SJCRH30 (cell line): ENCODE measurements around the gene MRRF. TPM values are rescaled to one million over a fixed set of nuclear protein-coding genes. Genes with fewer than 3 reads are reported as not detected.
A peak's percentile ranks its signal among the peaks of the same experiment; 100 is the strongest.

Experiments
- DNase-seq, 2 experiments: peaks; one replicate each; pipeline ENCODE4 v3.0.0-alpha.2; 2015 to 2020
- H3K27ac ChIP-seq: fragments of 250-450 bp; sonication (Bioruptor Pico); 2 replicates; pipeline ENCODE4 v1.5.1; 2020; ENCODE audit warnings: mild to moderate bottlenecking, moderate library complexity
- H3K27me3 ChIP-seq: fragments of 250-450 bp; sonication (Bioruptor Pico); 2 replicates; pipeline ENCODE4 v1.5.1; 2020; ENCODE audit warnings: mild to moderate bottlenecking, moderate library complexity
- H3K36me3 ChIP-seq: fragments of 250-450 bp; sonication (Bioruptor Pico); 2 replicates; pipeline ENCODE4 v1.5.1; 2020; ENCODE audit warnings: mild to moderate bottlenecking, moderate library complexity
- H3K4me1 ChIP-seq: fragments of 250-450 bp; sonication (Bioruptor Pico); 2 replicates; pipeline ENCODE4 v1.5.1; 2020; ENCODE audit warnings: mild to moderate bottlenecking, moderate library complexity
- H3K4me3 ChIP-seq: fragments of 250-450 bp; sonication (Bioruptor Pico); 2 replicates; pipeline ENCODE4 v1.5.1; 2020; ENCODE audit warnings: mild to moderate bottlenecking, moderate library complexity
- H3K9me3 ChIP-seq: fragments of 250-450 bp; sonication (Bioruptor Pico); replicated peaks from 2 replicates; pipeline ENCODE4 v1.5.1; 2020; ENCODE audit warnings: mild to moderate bottlenecking, moderate library complexity
- total RNA-seq: library from RNA; depleted of rRNA; stranded (reverse); fragments of >200 nt; shearing (Covaris generic); gene quantifications from 2 replicates; pipeline ENCODE4 v1.2.3, GENCODE V29; 2014

The MRRF gene
- total RNA-seq, 1 experiment from 2014 or later: 68.0 TPM

GRCh38 chr9:122339579-122339978 lies 74.9 kb downstream of the MRRF start:
- Histone ChIP-seq H3K27ac (no peak overlapping the region), H3K4me3 (no peak overlapping the region), H3K36me3 (no peaks in the 10 kb centered on the region), H3K27me3 (peaks cover 6% of the 10 kb centered on the region; the same call in 1 of the 2 replicates), H3K4me1 (no peaks in the 10 kb centered on the region), H3K9me3 (no peaks in the 10 kb centered on the region)
- no peak for DNase-seq

- peaks cover 6% of the 10 kb centered on the region; the same call in 1 of the 2 replicates for H3K27me3 ChIP-seq
These were observed 75.5 kb downstream of the MRRF start for GRCh38 chr9:122340161-122340560.

GRCh38 chr9:122342323-122343050 lies 77.8 kb downstream of the MRRF start:
- H3K27ac ChIP-seq: no peak overlapping the region
- H3K9me3 ChIP-seq: no peaks in the 10 kb centered on the region
- no peak for DNase-seq
- no peaks in the 10 kb centered on the region for H3K36me3 ChIP-seq
- H3K27me3 ChIP-seq: peaks cover 6% of the 10 kb centered on the region; the same call in 1 of the 2 replicates
- no peak overlapping the region for H3K4me3 ChIP-seq
- no peaks in the 10 kb centered on the region for H3K4me1 ChIP-seq

More at GRCh38 chr9:122340161-122340560, 75.5 kb downstream of the MRRF start:
- no peak overlapping the region for H3K4me3 ChIP-seq
- H3K36me3 ChIP-seq: no peaks in the 10 kb centered on the region
- no peak overlapping the region for H3K27ac ChIP-seq
- no peaks in the 10 kb centered on the region for H3K4me1 ChIP-seq
- H3K9me3 ChIP-seq: no peaks in the 10 kb centered on the region
- no peak for DNase-seq

GRCh38 chr9:122346478-122347347 lies 82.0 kb downstream of the MRRF start:
- H3K27ac ChIP-seq: no peak overlapping the region
- no peaks in the 10 kb centered on the region for H3K36me3 ChIP-seq
- DNase-seq: no peak
- no peak overlapping the region for H3K4me3 ChIP-seq
- 0 out of 2 replicates have a peak, but pooled peaks cover 2% of the 10 kb centered on the region for H3K27me3 ChIP-seq
- H3K9me3 ChIP-seq: no peaks in the 10 kb centered on the region
- no peaks in the 10 kb centered on the region for H3K4me1 ChIP-seq

GRCh38 chr9:122347348-122348287 lies 82.9 kb downstream of the MRRF start:
- H3K27me3 ChIP-seq: no peaks in the 10 kb centered on the region
- no peaks in the 10 kb centered on the region for H3K4me1 ChIP-seq
- H3K27ac ChIP-seq: no peak overlapping the region
- no peaks in the 10 kb centered on the region for H3K9me3 ChIP-seq
- H3K36me3 ChIP-seq: no peaks in the 10 kb centered on the region
- peak overlapping the region; percentile 16 for H3K4me3 ChIP-seq
- DNase-seq: no peak

- peak overlapping the region; percentile 16 for H3K4me3 ChIP-seq
- peak; percentile 45 to 66 for DNase-seq
- no peaks in the 10 kb centered on the region for H3K4me1 ChIP-seq
- no peaks in the 10 kb centered on the region for H3K36me3 ChIP-seq
- H3K27ac ChIP-seq: no peak overlapping the region
- H3K9me3 ChIP-seq: no peaks in the 10 kb centered on the region
- no peaks in the 10 kb centered on the region for H3K27me3 ChIP-seq
These were observed 83.7 kb downstream of the MRRF start for GRCh38 chr9:122348288-122348777.

GRCh38 chr9:122348791-122349190 lies 84.1 kb downstream of the MRRF start:
- no peaks in the 10 kb centered on the region for H3K27me3 ChIP-seq
- no peaks in the 10 kb centered on the region for H3K4me1 ChIP-seq
- H3K36me3 ChIP-seq: no peaks in the 10 kb centered on the region
- no peak for DNase-seq
- no peaks in the 10 kb centered on the region for H3K9me3 ChIP-seq
- no peak overlapping the region for H3K27ac ChIP-seq
- no peak overlapping the region for H3K4me3 ChIP-seq

GRCh38 chr9:122349201-122349600 lies 84.5 kb downstream of the MRRF start:
- Histone ChIP-seq H3K4me3 (no peak overlapping the region), H3K27ac (no peak overlapping the region), H3K27me3 (no peaks in the 10 kb centered on the region), H3K36me3 (no peaks in the 10 kb centered on the region), H3K9me3 (no peaks in the 10 kb centered on the region), H3K4me1 (no peaks in the 10 kb centered on the region)
- DNase-seq: no peak

- Histone ChIP-seq H3K27me3 (no peaks in the 10 kb centered on the region), H3K27ac (no peak overlapping the region), H3K4me3 (no peak overlapping the region), H3K9me3 (no peaks in the 10 kb centered on the region), H3K36me3 (no peaks in the 10 kb centered on the region), H3K4me1 (no peaks in the 10 kb centered on the region)
- peak; percentile 75 to 89 for DNase-seq
These were observed 86.1 kb downstream of the MRRF start for GRCh38 chr9:122350577-122351355.

- no peaks in the 10 kb centered on the region for H3K9me3 ChIP-seq
- no peak overlapping the region for H3K27ac ChIP-seq
- H3K36me3 ChIP-seq: no peaks in the 10 kb centered on the region
- no peak overlapping the region for H3K4me3 ChIP-seq
- H3K4me1 ChIP-seq: no peaks in the 10 kb centered on the region
- no peak for DNase-seq
- no peaks in the 10 kb centered on the region for H3K27me3 ChIP-seq
These were observed 90.0 kb downstream of the MRRF start for GRCh38 chr9:122354536-122355199.

GRCh38 chr9:122355336-122355875 lies 90.7 kb downstream of the MRRF start:
- no peaks in the 10 kb centered on the region for H3K9me3 ChIP-seq
- H3K27ac ChIP-seq: no peak overlapping the region
- H3K4me3 ChIP-seq: no peak overlapping the region
- DNase-seq: no peak
- H3K27me3 ChIP-seq: no peaks in the 10 kb centered on the region
- no peaks in the 10 kb centered on the region for H3K36me3 ChIP-seq
- H3K4me1 ChIP-seq: no peaks in the 10 kb centered on the region

GRCh38 chr9:122356627-122357026 lies 91.9 kb downstream of the MRRF start:
- H3K4me3 ChIP-seq: no peak overlapping the region
- no peak overlapping the region for H3K27ac ChIP-seq
- no peak for DNase-seq
- no peaks in the 10 kb centered on the region for H3K9me3 ChIP-seq
- H3K36me3 ChIP-seq: no peaks in the 10 kb centered on the region
- no peaks in the 10 kb centered on the region for H3K4me1 ChIP-seq
- H3K27me3 ChIP-seq: no peaks in the 10 kb centered on the region

GRCh38 chr9:122360891-122361290 lies 96.2 kb downstream of the MRRF start:
- H3K27me3 ChIP-seq: no peaks in the 10 kb centered on the region
- no peak for DNase-seq
- no peaks in the 10 kb centered on the region for H3K9me3 ChIP-seq
- H3K36me3 ChIP-seq: no peaks in the 10 kb centered on the region
- H3K27ac ChIP-seq: no peak overlapping the region
- no peaks in the 10 kb centered on the region for H3K4me1 ChIP-seq
- H3K4me3 ChIP-seq: no peak overlapping the region
